Kidney glomerular epithelial cell (primary cell): ENCODE results near the gene PGM3.

Experiments
- DNase-seq: peaks from one replicate; lab custom pipeline; 2025; lab: John Stamatoyannopoulos, UW

PGM3 gene

GRCh38 chr6:83119742-83120300, 73.2 kb downstream of the PGM3 start:
- peak; percentile 8 for DNase-seq

DNA sequence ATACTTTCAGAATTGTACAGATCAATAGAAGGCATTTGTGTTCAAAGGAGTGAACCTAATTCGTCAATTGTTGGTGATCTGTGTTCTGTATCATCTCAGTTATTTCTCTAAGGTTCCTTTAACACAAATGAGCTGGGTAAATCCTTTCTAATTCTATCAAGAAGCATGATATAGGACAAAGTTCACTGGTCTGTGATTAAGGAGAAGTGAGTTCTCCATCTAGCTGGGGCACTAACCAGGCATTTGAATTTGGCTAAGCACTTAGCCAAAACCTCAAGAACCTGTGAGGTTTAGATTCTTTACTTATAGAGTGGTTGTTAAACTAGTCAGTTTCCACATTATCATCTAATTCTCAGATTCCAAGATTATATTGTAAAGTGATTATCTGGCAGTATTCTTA, 75.3 kb downstream of the PGM3 start:
- no peak for DNase-seq
